CD4-positive, alpha-beta T cell (primary cell): Measurements from ENCODE around the gene ASB8. TPM values are rescaled to one million over a fixed set of nuclear protein-coding genes. Genes with fewer than 3 reads are reported as not detected.

Experiments used
- ATAC-seq: fragments of 200-7000 bp; cut with Tn5 transposase; one replicate; pipeline ENCODE4 v1.10.0; 2022; ENCODE audit warnings: mild to moderate bottlenecking; ENCODE audit not compliant: poor library complexity
- CTCF ChIA-PET: fragments of 350-600 bp; sonication (Branson Sonifier 250); formaldehyde crosslinking; loops from one replicate; lab custom pipeline; 2021; ENCODE audit warnings: antibody characterized with exemption, inconsistent platforms; lab: Charles Lee
- POLR2A ChIA-PET: fragments of 350-600 bp; sonication (Branson Sonifier 250); formaldehyde crosslinking; loops from one replicate; lab custom pipeline; 2021; ENCODE audit warnings: antibody characterized with exemption, inconsistent platforms; lab: Charles Lee
- DNase-seq, 14 experiments: peaks; one replicate each; pipeline ENCODE4 v3.0.0-alpha.2; 2013 to 2020; ENCODE audit warnings: mixed read lengths in 2 of 14
- H3K27ac ChIP-seq, 2 donors: one replicate each; pipeline versions ENCODE4 v1.5.1 to v1.7.0; 2013; ENCODE audit warnings: low read length in 2 of 2, low read depth in 1 of 2, mild to moderate bottlenecking in 1 of 2
- H3K27me3 ChIP-seq, 2 experiments: 1 replicate in 1 of 2; 2 replicates in 1 of 2; pipeline versions ENCODE4 v1.6.1 to v1.7.0; 2013; ENCODE audit warnings: low read length in 2 of 2, control low read depth in 1 of 2, mild to moderate bottlenecking in 1 of 2, moderate library complexity in 1 of 2; ENCODE audit not compliant: insufficient read depth in 2 of 2, control insufficient read depth in 1 of 2
- H3K36me3 ChIP-seq: one replicate; pipeline ENCODE4 v1.6.1; 2013; ENCODE audit warnings: low read length, control low read depth; ENCODE audit not compliant: insufficient read depth
- H3K4me1 ChIP-seq: one replicate; pipeline ENCODE4 v1.6.1; 2013; ENCODE audit warnings: low read length, control low read depth; ENCODE audit not compliant: insufficient read depth
- H3K4me3 ChIP-seq: one replicate; pipeline ENCODE4 v1.5.1; 2013; ENCODE audit warnings: mild to moderate bottlenecking, low read length, moderate library complexity
- H3K9me3 ChIP-seq, 2 experiments: 1 replicate in 1 of 2; 2 replicates in 1 of 2; pipeline versions ENCODE4 v1.6.1 to v1.7.0; 2013; ENCODE audit warnings: low read length in 2 of 2, mild to moderate bottlenecking in 2 of 2, control low read depth in 1 of 2, moderate library complexity in 1 of 2; ENCODE audit not compliant: control insufficient read depth in 1 of 2, insufficient read depth in 1 of 2
- H3K27ac Mint-ChIP-seq: one replicate; pipeline ENCODE4 v1.8.0; 2020; ENCODE audit warnings: mixed read lengths
- H3K27me3 Mint-ChIP-seq: one replicate; pipeline ENCODE4 v1.8.0; 2021; ENCODE audit warnings: mixed read lengths
- H3K36me3 Mint-ChIP-seq: one replicate; pipeline ENCODE4 v1.8.0; 2021; ENCODE audit warnings: low read depth, mixed read lengths
- H3K4me1 Mint-ChIP-seq: one replicate; pipeline ENCODE4 v1.8.0; 2021; ENCODE audit warnings: low read depth, mixed read lengths
- H3K4me3 Mint-ChIP-seq: one replicate; pipeline ENCODE4 v1.8.0; 2020; ENCODE audit warnings: mild to moderate bottlenecking, mixed read lengths
- H3K9me3 Mint-ChIP-seq: one replicate; pipeline ENCODE4 v1.8.0; 2020; ENCODE audit warnings: mixed read lengths
- CTCF ChIP-seq: fragments of 200-600 bp; IDR thresholded peaks from one replicate; pipeline ENCODE4 v1.8.0; 2022; ENCODE audit warnings: antibody characterized with exemption, mild to moderate bottlenecking
- intact Hi-C, 2 experiments: fragments of 100-400 bp; cut with DNase I in 1 of 2; cut with micrococcal nuclease in 1 of 2; formaldehyde crosslinking; loops; one replicate each; pipeline versions ENCODE4 v1.15.1 to v1.9.0; 2023 to 2025; cut with DNase I, micrococcal nuclease
- total RNA-seq, 174 experiments: library from RNA in 2 of 174; stranded (reverse) in 2 of 174; gene quantifications; one replicate each; pipeline ENCODE4 v1.2.3 and lab custom pipeline; 2021 to 2026

Gene ASB8
- total RNA-seq, 2 experiments from 2014 or later, result 50.9 TPM

- CTCF ChIA-PET, result interaction anchor here (0.7 to 1.3 kb wide), 2 partner anchors 50 to 58 kb away, joined by 3 read pairs; partner anchors contain the start of gene ASB8
These were observed 50.4 kb downstream of the ASB8 start for GRCh38 chr12:48106681-48107613.

DNA sequence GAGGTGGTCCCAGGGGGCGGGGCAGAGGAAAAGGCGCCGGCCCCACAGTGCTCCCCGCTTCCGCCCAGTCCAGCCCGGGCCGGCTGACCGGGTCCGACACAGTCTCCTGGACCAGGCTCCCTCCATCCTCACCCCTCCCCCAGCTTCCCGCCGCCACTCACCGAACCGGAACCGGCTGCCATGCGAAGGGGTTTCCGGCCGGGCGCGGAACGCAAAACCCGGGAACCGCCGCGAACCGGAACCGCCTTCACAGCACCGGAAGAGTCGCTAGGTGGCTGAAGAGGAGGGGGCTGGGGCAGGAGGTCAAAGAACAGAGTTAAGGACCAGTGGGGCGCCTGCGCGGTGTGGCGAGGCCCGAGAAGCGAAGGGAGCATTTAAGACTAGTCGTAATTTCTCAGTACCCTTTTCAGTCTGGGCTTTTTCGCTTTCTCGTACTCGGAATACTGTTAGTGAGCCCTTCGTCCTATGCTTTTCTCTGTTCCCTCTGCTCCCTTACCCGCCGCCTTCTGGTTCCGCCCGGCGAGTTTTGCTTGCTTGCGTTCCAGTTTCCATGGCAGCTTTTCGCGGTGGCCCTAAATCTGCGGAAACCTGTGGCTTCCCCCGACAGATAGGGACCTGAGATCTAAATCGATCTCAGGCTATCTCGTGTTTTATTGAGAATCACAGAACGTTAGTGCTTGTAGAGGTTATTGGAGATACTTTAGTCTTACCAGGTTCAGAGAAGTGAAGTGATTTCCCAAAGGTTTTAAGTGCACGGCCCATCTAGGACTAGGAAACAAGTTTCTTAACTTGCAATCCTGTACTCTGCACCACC is 51.2 kb downstream of the ASB8 start, which contains the start of gene SENP1:
TSS of gene SENP1 (minus strand) at position 213 of the 814 bp plus-strand sequence. CDS start 4,607 bp downstream, outside the sequence.
- Histone ChIP-seq H3K27ac (peak within 1 kb of the TSS; percentile 94 to 96), H3K27me3 (no peaks in the 10 kb centered on the region), H3K4me3 (peak within 1 kb of the TSS; percentile 89), H3K36me3 (peaks cover 6% of the 10 kb centered on the region), H3K4me1 (peaks cover 33% of the 10 kb centered on the region), H3K9me3 (no peaks in the 10 kb centered on the region)
- ATAC-seq, result peak; percentile 80
- Mint-ChIP-seq H3K4me1 (peaks cover 54% of the 10 kb centered on the region), H3K4me3 (peak within 1 kb of the TSS; percentile 94), H3K36me3 (peaks cover 13% of the 10 kb centered on the region), H3K27me3 (no peaks in the 10 kb centered on the region), H3K9me3 (no peaks in the 10 kb centered on the region), H3K27ac (peak within 1 kb of the TSS; percentile 89)
- peak; percentile 84 to 95 (median 88) for DNase-seq
- TF ChIP-seq CTCF, result peak; percentile 44
- intact Hi-C loops, result loop anchor here (1.0 to 5.0 kb wide), 5 partner anchors 19 to 246 kb away; partner anchors contain the start of genes ASB8 (in 2 of the 2) and ZNF641 (in 1 of the 2)
- ChIA-PET POLR2A (interaction anchor here (0.6 to 2.8 kb wide), 13 partner anchors 11 to 1840 kb away, joined by 3 to 50 read pairs (median 3); partner anchors contain the start of genes ASB8, KANSL2 and PFKM), CTCF (interaction anchor here (1.0 to 1.6 kb wide), 6 partner anchors 22 to 143 kb away, joined by 3 to 14 read pairs (median 5); partner anchors contain the start of genes ASB8, CCDC184 and TMEM106C)

More at GRCh38 chr12:48106681-48107613, 50.4 kb downstream of the ASB8 start:
- intact Hi-C loops, result loop anchor here (1.0 to 5.0 kb wide), 5 partner anchors 18 to 245 kb away; partner anchors contain the start of genes ASB8 (in 2 of the 2) and ZNF641 (in 1 of the 2)
- Mint-ChIP-seq H3K27ac (peak overlapping the region; percentile 89), H3K27me3 (no peaks in the 10 kb centered on the region), H3K9me3 (no peaks in the 10 kb centered on the region), H3K4me1 (peaks cover 47% of the 10 kb centered on the region), H3K4me3 (peak overlapping the region; percentile 94), H3K36me3 (peaks cover 13% of the 10 kb centered on the region)
- Histone ChIP-seq H3K27me3 (no peaks in the 10 kb centered on the region), H3K27ac (peak overlapping the region; percentile 94 to 96), H3K4me3 (peak overlapping the region; percentile 89), H3K4me1 (peaks cover 33% of the 10 kb centered on the region), H3K9me3 (no peaks in the 10 kb centered on the region), H3K36me3 (no peaks in the 10 kb centered on the region)
- POLR2A ChIA-PET, result interaction anchor here (0.8 to 2.8 kb wide), 7 partner anchors 12 to 1840 kb away, joined by 3 to 50 read pairs (median 6); partner anchors contain the start of genes ASB8 and PFKM
- no peak for TF ChIP-seq CTCF
- DNase-seq (peak in 2 of 14 experiments; percentile 13 to 19), ATAC-seq (no peak)
